NCI-H2029 (cell line): ENCODE results near the gene CAMK1D.

Experiments used
- DNase-seq: peaks from one replicate; lab custom pipeline; 2025; lab: John Stamatoyannopoulos, UW

CAMK1D gene

DNA sequence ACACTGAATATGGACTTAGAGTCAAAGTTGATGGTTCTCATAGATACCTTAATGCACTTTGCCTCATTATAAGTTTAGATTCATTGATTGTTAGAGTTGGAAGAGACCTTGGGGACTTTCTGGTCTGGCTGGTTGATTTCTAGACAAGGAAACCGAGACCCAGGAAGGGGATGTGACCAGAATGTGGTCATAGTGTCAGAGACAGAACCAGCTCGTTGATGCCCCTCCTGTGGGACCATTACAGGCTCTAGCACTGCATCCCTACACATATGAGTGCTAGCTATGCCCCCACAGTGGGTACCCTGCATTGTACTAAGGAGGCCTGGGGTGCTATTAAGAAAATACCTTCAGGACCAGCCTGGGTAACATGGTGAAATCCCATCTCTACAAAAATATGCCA is 306.6 kb downstream of the CAMK1D start:
- DNase-seq: no peak

DNA sequence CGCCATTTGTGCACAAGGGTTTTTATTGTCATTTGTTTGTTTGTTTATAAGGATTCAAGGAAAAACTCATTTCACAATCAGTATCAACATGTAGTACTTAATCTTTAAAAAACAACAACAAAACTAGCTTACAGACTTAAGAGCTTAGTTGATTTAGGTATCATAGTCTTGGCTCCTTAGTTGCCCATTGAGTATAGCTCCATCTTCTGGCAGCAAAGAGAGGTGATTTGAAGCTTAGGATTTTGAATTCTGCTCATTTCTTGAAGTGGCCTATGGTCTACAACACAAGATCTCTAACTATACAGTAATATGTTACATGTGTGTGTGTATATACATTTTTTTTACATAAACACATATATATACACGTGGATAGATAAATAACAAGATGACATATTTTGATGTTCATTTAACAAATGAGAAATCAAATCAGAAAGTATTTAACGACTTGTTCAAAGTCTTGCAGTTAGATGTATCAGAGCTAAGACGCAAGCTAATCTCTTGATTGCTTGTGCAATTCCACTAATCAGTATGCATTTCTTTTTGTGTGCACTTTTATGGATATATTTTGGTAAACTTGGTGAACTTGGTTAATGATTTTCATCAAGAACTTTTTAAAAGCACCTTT is 307.3 kb downstream of the CAMK1D start:
- DNase-seq: peak; percentile 18

GRCh38 chr10:12657489-12657888 is 308.1 kb downstream of the CAMK1D start:
- DNase-seq: no peak

DNA sequence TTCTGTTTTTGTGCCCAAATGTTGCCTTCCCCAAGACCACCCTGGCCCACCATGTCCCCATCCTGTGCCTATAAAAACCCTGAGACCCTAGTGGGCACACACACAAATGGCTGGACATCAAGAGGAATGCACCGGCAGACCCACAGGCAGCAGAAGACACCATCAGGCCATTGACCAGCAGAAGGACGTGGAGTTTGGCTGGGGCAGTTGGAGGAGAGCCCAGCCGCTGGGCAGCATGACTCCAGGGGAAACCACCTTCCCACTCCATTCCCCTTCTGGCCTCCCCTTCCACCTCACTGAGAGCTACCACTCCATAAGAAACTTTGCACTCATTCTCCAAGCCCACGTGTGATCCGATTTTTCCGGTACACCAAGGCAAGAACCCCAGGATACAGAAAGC is 309.2 kb downstream of the CAMK1D start:
- DNase-seq: no peak

GRCh38 chr10:12659706-12660105 is 310.4 kb downstream of the CAMK1D start:
- no peak for DNase-seq

DNA sequence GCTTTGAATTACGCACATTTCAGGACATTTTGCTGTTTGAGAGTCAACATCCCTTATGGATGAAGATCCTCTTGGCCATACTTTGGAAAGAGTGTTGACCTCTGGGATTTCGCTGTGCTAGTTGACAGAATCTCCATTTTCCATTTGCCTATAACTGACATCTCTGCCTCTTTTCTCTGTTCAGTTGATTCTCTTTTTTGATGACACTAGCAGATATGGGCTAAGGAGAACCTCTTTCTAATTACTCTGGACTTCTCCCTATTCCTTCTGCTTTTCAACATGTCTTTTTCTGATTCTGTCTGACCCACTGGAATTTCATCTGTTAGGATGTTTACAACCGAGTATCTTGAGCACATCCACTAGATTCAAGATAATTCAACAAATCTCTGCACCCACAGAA is 311.5 kb downstream of the CAMK1D start:
- no peak for DNase-seq

GRCh38 chr10:12661671-12662070 is 312.3 kb downstream of the CAMK1D start:
- no peak for DNase-seq

DNA sequence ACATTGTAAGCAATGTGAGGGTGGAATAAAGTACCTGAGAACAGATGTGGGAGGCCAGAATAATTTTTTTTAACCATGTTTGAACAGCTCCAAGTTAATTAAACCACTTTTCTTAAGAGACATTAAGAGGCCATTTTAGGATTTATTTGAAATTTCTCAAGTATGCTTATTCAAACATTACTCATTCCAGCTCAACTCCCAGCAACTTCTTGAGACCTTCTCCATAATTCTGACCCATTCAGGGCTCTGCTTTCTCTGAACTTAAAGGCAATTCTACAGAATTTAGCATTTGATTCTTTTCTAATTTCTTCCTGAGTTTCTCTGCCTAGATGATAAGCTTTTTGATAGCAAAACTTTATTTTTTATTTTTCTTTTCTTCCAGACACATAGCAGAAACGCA is 314.5 kb downstream of the CAMK1D start:
- DNase-seq: no peak

- DNase-seq: no peak
These were observed 316.2 kb downstream of the CAMK1D start for GRCh38 chr10:12665501-12665900.

DNA sequence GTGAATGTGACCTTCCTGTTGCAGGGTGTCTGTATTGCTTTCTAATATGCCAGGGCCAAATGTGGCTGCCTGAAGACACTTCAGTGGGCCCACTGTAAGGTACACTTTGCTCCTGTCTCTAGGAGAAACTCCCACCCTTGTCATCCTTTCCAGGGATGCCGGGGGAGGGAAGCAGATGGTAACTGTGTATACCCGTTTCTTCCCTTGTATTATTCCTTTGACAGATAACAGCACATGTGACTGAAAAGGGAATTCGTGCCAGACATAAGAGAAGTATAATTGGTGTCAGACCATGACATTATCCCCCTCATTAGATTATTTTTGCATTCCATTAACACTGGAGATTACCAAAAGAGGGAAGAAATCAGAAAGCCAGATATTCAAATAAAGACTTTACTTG is 317.7 kb downstream of the CAMK1D start:
- no peak for DNase-seq

DNA sequence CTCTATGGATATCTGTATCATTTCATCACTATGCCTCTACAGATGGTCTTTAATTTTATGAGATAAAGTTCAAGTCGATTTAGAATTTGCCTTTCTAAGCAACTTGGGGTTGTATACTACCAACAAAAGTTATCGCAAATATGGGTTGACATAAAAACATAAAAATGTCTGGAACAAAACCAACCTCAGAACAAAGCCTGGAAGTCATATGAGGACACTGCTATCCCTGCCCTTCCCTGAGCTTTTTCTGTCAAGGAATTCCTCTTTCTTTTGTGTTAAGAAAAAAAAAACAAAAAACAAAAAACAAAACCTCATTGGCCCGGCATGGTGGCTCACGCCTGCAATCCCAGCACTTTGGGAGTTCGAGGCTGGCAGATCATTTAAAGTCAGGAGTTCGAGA is 319.3 kb downstream of the CAMK1D start:
- DNase-seq: no peak

GRCh38 chr10:12670004-12670403 is 320.7 kb downstream of the CAMK1D start:
- DNase-seq: no peak

DNA sequence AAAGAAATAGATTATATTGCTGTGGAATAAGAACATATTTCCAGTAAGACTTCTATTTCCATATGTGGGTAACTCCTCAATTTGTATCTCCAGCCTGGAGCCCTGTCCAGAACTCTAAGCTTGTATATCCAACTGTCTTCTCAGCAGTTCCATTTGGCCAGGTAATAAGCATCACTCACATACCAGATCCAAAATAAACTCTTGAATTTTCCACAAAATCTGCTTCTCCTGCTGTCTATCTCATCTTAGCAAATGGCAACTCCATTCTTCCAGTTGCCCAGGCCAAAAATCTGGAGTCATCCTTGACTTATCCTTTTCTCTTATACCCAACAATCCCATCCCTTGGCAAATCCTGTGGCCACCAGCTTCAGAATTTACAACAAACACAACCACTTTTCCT is 325.8 kb downstream of the CAMK1D start:
- DNase-seq: no peak

- DNase-seq: no peak
These were observed 330.3 kb downstream of the CAMK1D start for GRCh38 chr10:12679636-12680035.

DNA sequence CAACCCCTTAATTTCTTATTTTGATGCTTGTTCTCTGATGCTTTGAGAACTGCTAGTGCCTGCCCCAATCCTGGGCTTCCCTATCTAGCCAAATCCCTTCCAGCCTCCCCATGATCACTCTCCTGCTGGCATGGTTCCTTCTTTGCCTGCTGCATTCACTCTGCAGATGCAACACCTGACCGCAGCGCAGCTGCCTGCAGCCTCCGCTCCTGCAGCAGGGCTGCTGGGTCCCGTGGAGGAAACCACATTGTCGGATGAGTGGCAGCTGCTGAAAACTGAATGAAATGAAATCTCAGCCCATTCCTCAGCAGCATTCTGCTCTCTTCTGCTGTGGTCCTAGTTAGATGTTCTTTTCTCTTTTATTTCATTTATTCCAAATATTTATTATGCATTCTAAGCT is 331.9 kb downstream of the CAMK1D start:
- DNase-seq: no peak

DNA sequence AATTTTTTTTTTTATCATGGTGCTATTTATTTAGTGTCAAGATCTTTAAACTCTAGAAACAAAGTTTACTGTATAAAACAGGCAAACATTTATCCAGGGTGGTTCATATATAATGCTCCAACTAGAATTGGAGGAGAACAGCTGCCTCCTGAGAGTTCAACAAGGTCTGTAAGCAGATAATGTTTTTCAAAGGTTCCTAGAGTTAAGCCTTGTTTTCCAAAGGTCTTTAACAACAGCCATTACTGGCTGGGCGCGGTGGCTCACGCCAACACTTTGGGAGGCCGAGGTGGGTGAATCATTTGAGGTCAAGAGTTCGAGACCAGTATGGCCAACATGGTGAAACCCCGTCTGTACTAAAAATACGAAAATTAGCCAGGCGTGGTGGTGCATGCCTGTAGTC is 335.4 kb downstream of the CAMK1D start:
- no peak for DNase-seq

GRCh38 chr10:12685261-12686058 is 336.1 kb downstream of the CAMK1D start:
- DNase-seq: no peak

- no peak for DNase-seq
These were observed 338.6 kb downstream of the CAMK1D start for GRCh38 chr10:12687996-12688395.

DNA sequence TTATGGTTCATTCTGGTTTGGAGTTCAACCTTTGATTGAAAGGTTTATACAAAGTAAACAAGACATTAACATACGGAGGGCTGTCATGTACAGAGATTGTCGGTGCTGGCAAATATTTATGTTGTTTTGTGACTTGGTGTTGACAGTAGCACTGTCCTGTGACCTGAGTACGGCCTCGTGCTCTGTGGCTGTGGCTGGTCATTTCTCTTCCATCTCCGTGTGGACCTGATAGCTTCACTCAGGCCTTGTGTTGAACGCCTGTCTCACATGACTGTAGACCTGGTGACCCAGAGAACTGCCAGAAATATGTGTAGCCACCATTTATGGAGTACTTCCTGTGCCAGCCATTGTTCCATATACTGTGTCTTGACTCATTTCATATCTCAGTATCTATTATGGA is 340.5 kb downstream of the CAMK1D start:
- DNase-seq: no peak

GRCh38 chr10:12690525-12691126 is 341.3 kb downstream of the CAMK1D start:
- no peak for DNase-seq

DNA sequence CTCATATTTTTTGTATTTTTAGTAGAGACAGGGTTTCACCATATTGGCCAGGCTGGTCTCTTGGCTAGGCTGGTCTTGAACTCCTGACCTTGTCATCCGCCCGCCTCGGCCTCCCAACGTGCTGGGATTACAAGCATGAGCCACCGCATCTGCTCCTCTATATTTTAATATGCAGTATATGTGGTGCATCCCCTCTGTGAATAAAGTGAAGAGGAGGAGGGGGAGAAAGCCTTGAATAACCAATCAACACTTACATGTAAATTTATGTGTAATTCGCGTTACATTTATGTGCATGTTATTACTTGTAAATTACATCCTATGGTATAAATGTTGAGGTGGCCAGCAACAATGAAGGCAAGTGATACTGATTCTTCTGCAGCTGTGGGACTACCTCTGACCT is 342.2 kb downstream of the CAMK1D start:
- DNase-seq: no peak

DNA sequence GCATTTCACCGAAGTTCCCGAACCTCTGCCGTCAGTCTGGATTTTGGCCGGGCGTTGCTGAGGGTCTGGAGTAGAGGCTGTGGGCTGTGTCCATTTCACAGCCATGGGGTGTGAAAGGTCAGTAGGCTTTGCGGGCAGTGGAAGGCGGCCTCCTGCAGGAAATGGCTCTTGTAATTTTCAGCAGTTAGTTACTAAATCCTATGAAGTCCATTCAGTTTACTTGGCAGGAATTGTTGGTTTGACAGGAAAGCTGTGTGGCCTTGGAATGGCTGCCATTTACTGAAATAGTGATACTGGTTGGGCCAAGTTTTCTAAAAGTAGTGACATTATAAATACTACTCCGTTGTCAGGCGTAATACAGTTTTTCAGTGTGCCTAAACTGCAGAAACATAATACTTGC is 348.4 kb downstream of the CAMK1D start:
- no peak for DNase-seq

- DNase-seq: no peak
These were observed 349.9 kb downstream of the CAMK1D start for GRCh38 chr10:12699258-12699700.
